ENCODE measurements around the gene RIMS4. TPM values are rescaled to one million over a fixed set of nuclear protein-coding genes. Genes with fewer than 3 reads are reported as not detected.
A peak's percentile ranks its signal among the peaks of the same experiment; 100 is the strongest.

Gene RIMS4
- total and polyA plus RNA-seq, 12 donors = 0.11 to 6.3 (median 0.78) TPM; not detected in 1

- no peaks in the 10 kb centered on the region for H3K27me3 ChIP-seq
- no peaks in the 10 kb centered on the region for H3K4me1 ChIP-seq (replicated peaks in 1 of 2)
- no peak overlapping the region for H3K27ac ChIP-seq
- intact Hi-C loops (cut with DNase I) = loop anchor here in 1 of 2 donors (10.0 kb wide), 1 partner anchor 355 kb away; no protein-coding TSS in a partner anchor
- no peak for DNase-seq
- no peaks in the 10 kb centered on the region for H3K9me3 ChIP-seq (replicated peaks in 1 of 3)
- H3K4me3 ChIP-seq = no peak overlapping the region
- TF ChIP-seq CTCF (IDR thresholded peaks at IDR 0.05) (no peak), POLR2A (IDR thresholded peaks at IDR 0.05) (no peak)
- WGBS, 4 donors = 70 to 86% (median 75%) methylated on average over 2 of the region's 2 CpGs
- no peaks in the 10 kb centered on the region for H3K36me3 ChIP-seq (replicated peaks in 1 of 2)
Observed at GRCh38 chr20:44739942-44740341, 70.4 kb downstream of the RIMS4 start.

GRCh38 chr20:44738813-44739477 lies 71.4 kb downstream of the RIMS4 start:
- H3K27ac ChIP-seq = no peak overlapping the region
- intact Hi-C loops (cut with DNase I) = loop anchor here in 1 of 2 donors (10.0 kb wide), 1 partner anchor 354 kb away; no protein-coding TSS in a partner anchor
- H3K9me3 ChIP-seq (replicated peaks in 1 of 3) = no peaks in the 10 kb centered on the region
- no peak for TF ChIP-seq POLR2A (IDR thresholded peaks at IDR 0.05)
- no peak for TF ChIP-seq CTCF (IDR thresholded peaks at IDR 0.05)
- H3K27me3 ChIP-seq = no peaks in the 10 kb centered on the region
- DNase-seq = peak; percentile 59 to 89 (median 77)
- 71 to 76% (median 74%) methylated on average over 7 of the region's 7 CpGs for WGBS, 4 donors
- H3K36me3 ChIP-seq (replicated peaks in 1 of 2) = no peaks in the 10 kb centered on the region
- no peaks in the 10 kb centered on the region for H3K4me1 ChIP-seq (replicated peaks in 1 of 2)
- no peak overlapping the region for H3K4me3 ChIP-seq

DNA sequence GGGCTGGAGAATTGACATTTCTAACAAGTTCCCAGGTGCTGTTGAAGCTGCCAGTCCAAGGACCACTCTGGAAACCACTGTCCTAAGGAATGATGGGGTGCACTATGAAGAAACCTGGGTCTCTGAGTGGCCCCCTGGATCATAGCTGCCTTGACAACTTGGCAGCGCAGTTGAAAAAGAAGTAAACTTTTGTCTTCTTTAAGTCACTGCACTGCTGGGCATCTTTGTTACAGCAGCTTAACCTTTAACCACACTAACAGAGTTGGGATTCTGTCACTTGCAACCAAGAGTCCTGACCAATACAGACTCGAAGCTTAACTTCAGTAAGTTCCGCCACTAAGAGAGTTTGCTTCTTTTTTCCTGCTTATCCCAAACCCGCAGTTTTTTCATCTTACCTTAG lies 73.2 kb downstream of the RIMS4 start:
- no peaks in the 10 kb centered on the region for H3K4me1 ChIP-seq (replicated peaks in 1 of 2)
- no peak overlapping the region for H3K27ac ChIP-seq
- intact Hi-C loops (cut with DNase I) = loop anchor here in 1 of 2 donors (10.0 kb wide), 1 partner anchor 352 kb away; no protein-coding TSS in a partner anchor
- no peaks in the 10 kb centered on the region for H3K9me3 ChIP-seq (replicated peaks in 1 of 3)
- no peak for DNase-seq
- WGBS, 4 donors = 95 to 99% (median 95%) methylated on average over 4 of the region's 4 CpGs
- no peak overlapping the region for H3K4me3 ChIP-seq
- no peaks in the 10 kb centered on the region for H3K27me3 ChIP-seq
- no peaks in the 10 kb centered on the region for H3K36me3 ChIP-seq (replicated peaks in 1 of 2)
- TF ChIP-seq CTCF (IDR thresholded peaks at IDR 0.05) (no peak), POLR2A (IDR thresholded peaks at IDR 0.05) (no peak)

GRCh38 chr20:44736170-44737021 lies 74.0 kb downstream of the RIMS4 start:
- H3K4me3 ChIP-seq = peak overlapping the region in 1 of 4 donors; percentile 19
- peak in 6 of 7 donors; percentile 72 to 87 (median 78) for DNase-seq
- WGBS, 4 donors = 35 to 44% (median 39%) methylated on average over 6 of the region's 6 CpGs
- H3K4me1 ChIP-seq (replicated peaks in 1 of 2) = peaks cover 0 to 2% of the 10 kb centered on the region in 2 donors
- TF ChIP-seq CTCF (IDR thresholded peaks at IDR 0.05) = peak in 1 of 6 experiments; percentile 10
- peak in 1 of 2 donors; percentile 14 for TF ChIP-seq POLR2A (IDR thresholded peaks at IDR 0.05)
- no peaks in the 10 kb centered on the region for H3K36me3 ChIP-seq (replicated peaks in 1 of 2)
- H3K27me3 ChIP-seq = no peaks in the 10 kb centered on the region
- H3K9me3 ChIP-seq (replicated peaks in 1 of 3) = no peaks in the 10 kb centered on the region
- peak overlapping the region in 1 of 5 donors; percentile 69 for H3K27ac ChIP-seq
- intact Hi-C loops (cut with DNase I) = loop anchor here in 1 of 2 donors (10.0 kb wide), 1 partner anchor 352 kb away; no protein-coding TSS in a partner anchor
